Transverse colon (tissue), 4 donors: ENCODE results near the gene GNAO1. TPM values are rescaled to one million over a fixed set of nuclear protein-coding genes. Genes with fewer than 3 reads are reported as not detected.

ENCODE experiments used
- DNase-seq: peaks from one replicate; pipeline ENCODE4 v3.0.0-alpha.2; 2019
- H3K27ac ChIP-seq, 4 donors: fragments of 200-600 bp; sonication (generic); 2 replicates each; pipeline ENCODE4 v1.5.1; 2016 to 2018; ENCODE audit warnings: inconsistent platforms in 4 of 4
- H3K27me3 ChIP-seq: fragments of 200-600 bp; sonication (generic); 2 replicates; pipeline ENCODE4 v1.5.1; 2017; ENCODE audit warnings: inconsistent platforms
- H3K36me3 ChIP-seq, 4 donors: fragments of 200-600 bp; sonication (generic); 2 replicates each; pipeline ENCODE4 v1.5.1; 2017 to 2019; ENCODE audit warnings: inconsistent platforms in 4 of 4
- H3K4me1 ChIP-seq, 4 donors: fragments of 200-600 bp; sonication (generic); 2 replicates each; pipeline ENCODE4 v1.5.1; 2017 to 2020; ENCODE audit warnings: inconsistent platforms in 4 of 4
- H3K4me3 ChIP-seq, 4 donors: fragments of 200-600 bp; sonication (generic); 1 replicate in 1 of 4; 2 replicates in 3 of 4; pipeline versions ENCODE4 v1.5.1 to v1.6.1; 2017 to 2019; ENCODE audit warnings: inconsistent platforms in 4 of 4
- H3K9me3 ChIP-seq, 2 donors: fragments of 200-600 bp; sonication (generic); 2 replicates each; pipeline ENCODE4 v1.5.1; 2017 to 2019; ENCODE audit warnings: inconsistent platforms in 2 of 2
- CTCF ChIP-seq, 5 experiments: fragments of 200-600 bp in 3 of 5; fragments of 450-650 bp in 2 of 5; sonication (generic) in 3 of 5; IDR thresholded peaks; 1 replicate in 2 of 5; 2 replicates in 3 of 5; pipeline ENCODE4 v1.5.1; 2016 to 2017; ENCODE audit warnings: antibody characterized with exemption in 5 of 5, inconsistent platforms in 3 of 5, mild to moderate bottlenecking in 2 of 5, moderate library complexity in 1 of 5
- EP300 ChIP-seq: sonication (generic); formaldehyde crosslinking; IDR thresholded peaks from one replicate; pipeline ENCODE4 v1.6.1; 2017; ENCODE audit warnings: antibody characterized with exemption, low read depth
- POLR2A ChIP-seq: fragments of 450-650 bp; IDR thresholded peaks from one replicate; pipeline ENCODE4 v1.6.1; 2016; ENCODE audit warnings: antibody characterized with exemption, mild to moderate bottlenecking, moderate library complexity
- POLR2AphosphoS5 ChIP-seq, 3 donors: sonication (generic); formaldehyde crosslinking; IDR thresholded peaks; one replicate each; pipeline ENCODE4 v1.6.1; 2016; ENCODE audit warnings: antibody characterized with exemption in 3 of 3
- WGBS, 2 donors: methylation state at CpG; one replicate each; pipeline ENCODE4 v1.1.5; 2018; ENCODE audit warnings: low coverage in 1 of 2; 5-methylcytosine and 5-hydroxymethylcytosine counted together
- in situ Hi-C, 4 donors: fragments of 200-750 bp; cut with MboI; loops; one replicate each; pipeline versions ENCODE4 v1.15.0 to v1.15.1; 2017; ENCODE audit warnings: low sequenced_read_pairs in 3 of 4, low pct_ligation_motif_present in 1 of 4, low pct_unique_long_range_greater_than_20kb in 1 of 4
- intact Hi-C: fragments of 100-400 bp; cut with DNase I; formaldehyde crosslinking; loops from one replicate; pipeline ENCODE4 v1.15.1; 2023; ENCODE audit warnings: low total_unique reads
- total RNA-seq, 4 donors: library from RNA; depleted of rRNA; stranded (reverse); fragments of >200 nt; gene quantifications; one replicate each; pipeline ENCODE4 v1.1.0, GENCODE V29; 2016

GNAO1 gene
- total RNA-seq, 4 donors from 2014 or later: 7.3 to 25.4 (median 11.3) TPM

- WGBS, 2 donors: 93 to 94% methylated on average over 5 to 16 of the region's 16 CpGs
- Histone ChIP-seq H3K4me3 (no peak overlapping the region), H3K36me3 (no peaks in the 10 kb centered on the region), H3K4me1 (no peaks in the 10 kb centered on the region), H3K27me3 (no peaks in the 10 kb centered on the region), H3K9me3 (no peaks in the 10 kb centered on the region), H3K27ac (no peak overlapping the region)
- DNase-seq: no peak
- intact Hi-C loops: no loop called here
- no peak for TF ChIP-seq POLR2AphosphoS5 (IDR thresholded peaks at IDR 0.05)
- no peak for TF ChIP-seq CTCF (IDR thresholded peaks at IDR 0.05)
- no peak for TF ChIP-seq POLR2A
- no peak for TF ChIP-seq EP300
- in situ Hi-C loops: no loop called here
These were observed 158.4 kb downstream of the GNAO1 start for GRCh38 chr16:56349711-56350161.

DNA sequence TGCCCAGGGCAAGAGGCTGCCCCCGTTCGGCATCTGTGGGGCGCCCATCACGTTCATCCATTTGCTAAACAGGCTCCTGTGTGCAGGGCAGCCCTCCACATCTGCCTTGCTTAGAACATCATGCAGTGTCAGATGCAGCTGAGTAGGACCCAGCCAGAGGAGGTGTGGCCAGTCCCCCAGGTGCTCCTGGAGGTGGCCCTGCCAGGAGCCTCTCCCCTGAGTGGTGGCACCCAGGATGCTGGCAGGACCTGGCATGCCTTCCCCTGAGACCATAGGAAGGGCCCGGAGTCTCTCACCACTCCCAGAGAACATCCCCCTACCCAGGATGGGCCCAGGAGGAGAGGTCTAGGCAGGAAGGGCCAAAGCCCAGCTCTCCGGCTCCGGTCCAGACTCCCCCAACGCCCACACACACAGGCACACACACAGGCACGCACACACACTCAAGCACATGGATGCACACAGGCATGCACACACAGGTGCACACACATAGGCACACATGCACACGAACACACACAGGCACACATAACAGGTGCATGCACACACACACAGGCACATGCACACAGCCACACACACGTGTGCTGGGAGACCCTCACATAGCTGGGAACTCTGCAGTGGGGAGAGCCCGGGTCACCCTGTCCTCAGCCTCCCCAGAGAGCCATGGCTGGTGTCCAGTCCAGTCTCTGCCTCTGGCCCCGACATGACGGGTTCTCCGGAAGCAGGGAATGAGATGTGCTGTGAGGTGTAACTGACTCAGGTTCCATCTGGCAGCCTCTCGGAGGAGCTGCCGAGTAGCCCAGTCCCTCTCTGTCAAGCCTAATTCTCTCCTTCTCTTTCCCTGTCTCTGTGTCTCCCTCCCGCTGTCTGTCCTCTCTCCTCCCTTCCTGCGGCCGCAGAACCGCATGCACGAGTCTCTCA is 159.5 kb downstream of the GNAO1 start:
- Histone ChIP-seq H3K4me1 (peaks cover 0 to under 1% (median 0%) of the 10 kb centered on the region in 4 donors), H3K36me3 (no peaks in the 10 kb centered on the region), H3K9me3 (no peaks in the 10 kb centered on the region), H3K27ac (no peak overlapping the region), H3K4me3 (no peak overlapping the region), H3K27me3 (no peaks in the 10 kb centered on the region)
- 88 to 89% methylated on average over 6 to 22 of the region's 22 CpGs for WGBS, 2 donors
- no peak for DNase-seq
- intact Hi-C loops (no loop called here), in situ Hi-C loops (no loop called here)
- TF ChIP-seq CTCF (IDR thresholded peaks at IDR 0.05) (no peak), POLR2A (no peak), POLR2AphosphoS5 (IDR thresholded peaks at IDR 0.05) (no peak), EP300 (no peak)

DNA sequence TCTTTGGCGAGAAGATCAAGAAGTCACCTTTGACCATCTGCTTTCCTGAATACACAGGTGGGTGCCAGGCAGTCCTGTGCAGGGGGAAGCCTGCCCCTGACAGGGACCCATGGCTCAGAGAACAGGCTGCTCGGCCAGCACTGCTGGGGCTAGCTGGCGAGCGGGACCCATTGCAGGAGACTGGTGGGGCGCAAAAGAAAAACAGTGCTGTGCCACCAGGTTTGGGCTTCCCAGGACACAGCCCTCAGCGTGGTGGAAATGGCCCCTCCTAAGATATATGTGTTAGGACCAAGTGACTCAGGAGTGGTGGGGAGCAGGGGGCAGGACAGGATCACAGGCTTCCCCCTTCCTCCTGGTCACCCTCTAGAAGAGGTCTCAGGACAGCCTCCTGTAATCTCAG is 160.2 kb downstream of the GNAO1 start:
- Histone ChIP-seq H3K27ac (no peak overlapping the region), H3K36me3 (no peaks in the 10 kb centered on the region), H3K4me1 (peaks cover 4 to 7% (median 6%) of the 10 kb centered on the region in 4 donors), H3K4me3 (no peak overlapping the region), H3K27me3 (no peaks in the 10 kb centered on the region), H3K9me3 (no peaks in the 10 kb centered on the region)
- DNase-seq: no peak
- WGBS, 2 donors: 89% methylated on average over 6 of the region's 6 CpGs; no CpG with 5 or more reads in 1 of the 2 donors
- in situ Hi-C loops: no loop called here
- no peak for TF ChIP-seq POLR2AphosphoS5 (IDR thresholded peaks at IDR 0.05)
- TF ChIP-seq EP300: no peak
- no peak for TF ChIP-seq POLR2A
- no peak for TF ChIP-seq CTCF (IDR thresholded peaks at IDR 0.05)
- intact Hi-C loops: no loop called here

GRCh38 chr16:56352351-56353053 is 161.2 kb downstream of the GNAO1 start:
- Histone ChIP-seq H3K36me3 (no peaks in the 10 kb centered on the region), H3K27ac (no peak overlapping the region), H3K4me3 (no peak overlapping the region), H3K27me3 (no peaks in the 10 kb centered on the region), H3K9me3 (no peaks in the 10 kb centered on the region), H3K4me1 (peaks cover 4 to 12% (median 6%) of the 10 kb centered on the region in 4 donors)
- no peak for TF ChIP-seq CTCF (IDR thresholded peaks at IDR 0.05)
- no peak for TF ChIP-seq EP300
- TF ChIP-seq POLR2AphosphoS5 (IDR thresholded peaks at IDR 0.05): no peak
- no peak for TF ChIP-seq POLR2A
- WGBS, 2 donors: 53% methylated on average over 5 of the region's 7 CpGs; no CpG with 5 or more reads in 1 of the 2 donors
- intact Hi-C loops (no loop called here), in situ Hi-C loops (no loop called here)
- no peak for DNase-seq
